Coronary artery (tissue), 2 donors: ENCODE data around the gene SLC49A4.

Source experiments
- DNase-seq: peaks from one replicate; pipeline ENCODE4 v3.0.0-alpha.2; 2017; ENCODE audit warnings: low spot score
- H3K27ac ChIP-seq, 2 donors: fragments of 200-600 bp; sonication (generic); one replicate each; pipeline ENCODE4 v1.5.1; 2016 to 2019
- H3K4me3 ChIP-seq: fragments of 200-600 bp; sonication (generic); 2 replicates; pipeline ENCODE4 v1.5.1; 2016; ENCODE audit warnings: mild to moderate bottlenecking, moderate library complexity
- CTCF ChIP-seq: fragments of 200-600 bp; sonication (generic); IDR thresholded peaks from one replicate; pipeline ENCODE4 v1.5.1; 2019; ENCODE audit warnings: antibody characterized with exemption

Gene SLC49A4

GRCh38 chr3:122857019-122857418 lies 62.1 kb downstream of the SLC49A4 start:
- DNase-seq, result no peak
- Histone ChIP-seq H3K27ac (no peak overlapping the region), H3K4me3 (no peak overlapping the region)
- no peak for TF ChIP-seq CTCF

GRCh38 chr3:122858373-122858772 lies 63.5 kb downstream of the SLC49A4 start:
- H3K4me3 ChIP-seq, result no peak overlapping the region
- no peak for DNase-seq
- peak overlapping the region in 1 of 2 donors; percentile 25 for H3K27ac ChIP-seq
- TF ChIP-seq CTCF, result peak; percentile 19

- TF ChIP-seq CTCF, result no peak
- DNase-seq, result no peak
- Histone ChIP-seq H3K27ac (no peak overlapping the region), H3K4me3 (no peak overlapping the region)
Measured at GRCh38 chr3:122859021-122859805, 64.3 kb downstream of the SLC49A4 start.

GRCh38 chr3:122862381-122862780 lies 67.5 kb downstream of the SLC49A4 start:
- TF ChIP-seq CTCF, result no peak
- DNase-seq, result no peak
- H3K4me3 ChIP-seq, result no peak overlapping the region
- no peak overlapping the region for H3K27ac ChIP-seq

GRCh38 chr3:122864498-122864897 lies 69.6 kb downstream of the SLC49A4 start:
- no peak for DNase-seq
- Histone ChIP-seq H3K4me3 (no peak overlapping the region), H3K27ac (no peak overlapping the region)
- TF ChIP-seq CTCF, result no peak

GRCh38 chr3:122868322-122868721 lies 73.5 kb downstream of the SLC49A4 start:
- H3K27ac ChIP-seq, result no peak overlapping the region
- no peak for TF ChIP-seq CTCF
- H3K4me3 ChIP-seq, result no peak overlapping the region
- DNase-seq, result no peak
